Activated CD8-positive, alpha-beta memory T cell treated with anti-CD3 and anti-CD28 coated beads, Interleukin-2, amount 50 U/mL, for 24 hours (primary cell): Measurements from ENCODE around the gene POGLUT2.

ENCODE experiments used
- DNase-seq: peaks from one replicate; pipeline ENCODE4 v3.0.0-alpha.2; 2020; ENCODE audit errors: extremely low read depth

Gene POGLUT2

GRCh38 chr13:102798581-102799425, at the start of gene POGLUT2, which contains the start of gene BIVM:
POGLUT2 (minus strand) TSS chr13:102798976; CDS start chr13:102798670, 306 bp downstream.
BIVM (plus strand) TSS chr13:102799119; CDS start chr13:102807268, 8,149 bp downstream.
- peak; percentile 66 for DNase-seq

GRCh38 chr13:102847272-102848234, 48.8 kb upstream of the POGLUT2 start:
- DNase-seq: no peak

GRCh38 chr13:102846261-102847015, 47.7 kb upstream of the POGLUT2 start:
- peak; percentile 8 for DNase-seq

GRCh38 chr13:102845630-102846260, 47.0 kb upstream of the POGLUT2 start, which contains the start of gene ERCC5:
ERCC5 (plus strand) TSS chr13:102846032; CDS start chr13:102846267, 235 bp downstream.
- DNase-seq: peak; percentile 92

- no peak for DNase-seq
These were observed 46.5 kb upstream of the POGLUT2 start for GRCh38 chr13:102845289-102845629.

GRCh38 chr13:102839462-102839861, 40.7 kb upstream of the POGLUT2 start:
- DNase-seq: no peak

- DNase-seq: no peak
These were observed 40.2 kb upstream of the POGLUT2 start for GRCh38 chr13:102838982-102839381.

GRCh38 chr13:102838273-102838672, 39.5 kb upstream of the POGLUT2 start:
- DNase-seq: no peak

- no peak for DNase-seq
These were observed 37.7 kb upstream of the POGLUT2 start for GRCh38 chr13:102836471-102836870.

GRCh38 chr13:102830646-102831045, 31.9 kb upstream of the POGLUT2 start:
- no peak for DNase-seq

- DNase-seq: no peak
These were observed 27.3 kb upstream of the POGLUT2 start for GRCh38 chr13:102825921-102826706.

GRCh38 chr13:102825400-102825799, 26.6 kb upstream of the POGLUT2 start:
- no peak for DNase-seq

GRCh38 chr13:102817907-102818306, 19.1 kb upstream of the POGLUT2 start:
- no peak for DNase-seq

GRCh38 chr13:102817241-102817640, 18.5 kb upstream of the POGLUT2 start:
- DNase-seq: no peak

- no peak for DNase-seq
These were observed 17.9 kb upstream of the POGLUT2 start for GRCh38 chr13:102816708-102817107.

- no peak for DNase-seq
These were observed 17.0 kb upstream of the POGLUT2 start for GRCh38 chr13:102815788-102816187.

GRCh38 chr13:102814793-102815192, 16.0 kb upstream of the POGLUT2 start:
- no peak for DNase-seq

- DNase-seq: no peak
These were observed 15.3 kb upstream of the POGLUT2 start for GRCh38 chr13:102814025-102814607.

- DNase-seq: no peak
These were observed 14.0 kb upstream of the POGLUT2 start for GRCh38 chr13:102812611-102813287.
